ENCODE results near the gene PEAK3.

Gene PEAK3

DNA sequence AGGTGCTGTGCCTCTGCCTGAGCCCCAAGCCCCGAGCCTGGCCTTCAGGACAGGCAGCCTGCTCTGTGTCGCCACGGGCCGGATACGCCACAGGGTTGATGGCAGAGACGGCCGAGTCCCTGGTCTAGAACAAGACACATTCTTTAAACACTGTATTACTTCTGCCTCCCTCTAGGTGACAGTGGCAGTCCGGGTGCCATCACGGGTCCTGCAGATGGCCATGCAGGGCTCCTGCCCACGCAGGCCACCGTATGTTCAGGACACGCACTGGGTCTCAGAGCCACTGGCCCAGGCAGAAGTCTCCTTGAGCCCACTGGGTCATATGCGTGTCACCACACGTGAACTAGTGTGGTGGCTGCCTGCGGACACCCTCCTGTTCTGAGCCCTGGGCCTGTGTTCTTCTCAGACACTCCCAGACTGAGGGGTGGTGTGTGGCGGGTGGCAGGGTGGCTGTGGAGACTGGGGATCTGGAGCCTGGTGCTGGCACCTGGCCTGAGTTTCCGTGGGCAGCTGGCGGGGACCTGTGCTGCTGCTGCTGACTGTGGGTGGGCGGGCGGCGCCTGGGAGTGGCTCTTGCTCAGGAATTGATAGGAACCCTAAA, 50.3 kb downstream of the PEAK3 start:
- no peak for FAIRE-seq
- no peak for TF ChIP-seq POLR2A (IDR thresholded peaks at IDR 0.05; ENCODE audit: low read depth, low read length)
- no peak for DNase-seq (ENCODE audit: insufficient read length, low spot score)

DNA sequence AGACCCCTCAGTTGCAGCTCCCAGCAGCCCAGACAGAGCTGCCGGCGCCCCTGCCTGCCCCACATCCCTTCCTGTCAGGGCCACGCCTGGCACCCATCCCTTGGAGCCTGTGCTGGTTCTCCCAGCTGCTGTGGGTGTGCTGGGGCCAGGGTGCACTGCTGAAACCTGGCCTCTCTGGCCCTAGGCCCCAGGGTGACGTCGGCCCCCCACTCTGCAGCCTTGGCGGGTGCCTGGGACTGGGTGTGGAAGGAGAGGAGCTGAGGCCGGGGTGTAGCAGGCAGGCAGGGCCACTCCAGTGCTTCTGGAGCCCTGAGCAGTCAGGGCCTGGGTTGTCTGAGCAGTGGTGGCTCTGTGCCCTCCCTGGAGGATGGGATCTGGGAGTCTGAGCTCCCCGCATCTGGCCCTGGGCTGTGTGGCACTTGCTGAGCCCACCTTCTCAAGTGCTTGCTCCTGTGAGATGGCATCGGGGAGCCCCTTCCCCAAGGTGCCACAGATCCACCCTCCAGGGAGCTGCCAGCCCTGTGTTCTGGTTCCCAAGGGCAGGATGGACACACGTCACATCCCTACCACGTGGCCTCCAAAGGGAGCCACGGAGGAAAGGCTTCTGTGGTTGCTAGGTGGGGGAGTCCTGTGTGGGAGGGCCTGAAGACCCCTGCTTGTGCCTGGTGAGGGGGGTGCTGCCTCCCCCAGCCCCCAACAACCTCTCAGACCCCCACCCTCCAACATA, 51.0 kb downstream of the PEAK3 start:
- DNase-seq (ENCODE audit: insufficient read length, low spot score), result no peak
- no peak for TF ChIP-seq POLR2A (IDR thresholded peaks at IDR 0.05; ENCODE audit: low read depth, low read length)
- no peak for FAIRE-seq

DNA sequence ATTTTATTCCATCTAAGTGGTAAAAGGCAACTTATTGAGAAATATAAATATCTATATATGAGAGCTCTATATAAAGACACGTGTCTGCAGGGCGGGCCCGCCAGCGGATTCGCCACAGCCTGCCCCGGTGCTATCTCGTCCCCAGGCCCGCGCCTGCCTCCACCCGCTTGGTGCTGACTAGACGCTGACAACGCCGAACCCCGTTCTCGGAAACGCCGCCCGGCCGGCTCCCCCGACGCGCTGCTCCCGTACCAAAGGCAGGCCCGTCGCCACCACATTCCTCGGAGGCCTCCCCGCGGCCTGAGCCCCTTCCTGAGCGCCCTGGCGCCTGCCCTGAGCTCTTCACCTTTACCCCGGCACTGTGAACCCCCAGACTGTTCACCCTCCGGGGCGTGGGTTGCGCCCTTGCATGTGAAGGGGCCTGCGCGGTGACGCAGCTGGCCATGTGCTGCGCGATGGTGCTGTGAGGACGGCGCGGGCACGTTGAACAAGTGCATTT, 51.9 kb downstream of the PEAK3 start:
- FAIRE-seq (no peak), DNase-seq (ENCODE audit: insufficient read length, low spot score) (no peak)
- TF ChIP-seq POLR2A (IDR thresholded peaks at IDR 0.05; ENCODE audit: low read depth, low read length), result no peak

DNA sequence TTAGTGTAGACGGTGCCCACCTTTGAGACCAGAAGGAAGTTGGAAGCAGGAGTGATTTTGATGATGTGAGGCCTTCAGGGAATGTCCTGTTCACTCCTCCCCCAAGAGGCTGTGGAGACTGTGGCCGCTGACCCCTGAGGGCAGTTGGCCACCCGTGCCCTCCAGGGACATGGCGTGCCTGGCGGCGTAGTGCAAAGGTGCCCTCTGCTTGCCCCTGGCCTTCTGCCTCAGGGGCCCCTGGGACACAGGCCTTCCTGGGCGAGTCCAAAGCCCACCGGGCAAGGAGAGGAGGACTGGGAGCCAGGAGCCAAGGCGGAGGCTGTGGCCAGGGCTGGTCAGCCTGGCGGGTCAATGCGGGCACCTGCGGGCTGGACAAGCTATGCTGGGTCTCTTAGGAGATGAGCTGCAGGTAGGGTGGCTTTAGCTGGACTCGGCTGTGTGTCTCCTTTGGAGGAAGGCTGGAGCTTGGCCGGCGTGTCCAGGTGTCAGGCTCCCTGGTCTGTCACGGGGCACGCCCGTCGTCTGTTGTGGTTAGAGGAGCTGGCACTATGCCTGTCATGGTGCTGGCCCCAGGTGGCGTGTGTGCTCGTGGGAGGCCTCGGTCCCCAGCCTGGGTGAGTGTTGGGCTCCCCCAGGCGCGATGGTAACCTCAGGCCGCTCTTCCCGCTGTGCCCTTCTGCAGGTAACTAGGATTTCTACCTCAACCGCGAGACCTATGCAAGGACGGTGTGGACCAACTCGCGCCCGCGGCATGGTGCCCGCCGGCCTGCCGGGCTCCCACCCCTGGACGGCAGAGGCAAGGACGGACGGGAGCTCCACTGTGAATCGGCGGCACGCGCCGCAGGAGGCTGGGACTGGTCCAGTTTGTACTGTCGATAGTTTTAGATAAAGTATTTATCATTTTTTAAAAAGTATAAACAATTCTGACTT, 52.6 kb downstream of the PEAK3 start:
- no peak for FAIRE-seq
- DNase-seq (ENCODE audit: insufficient read length, low spot score), result no peak
- TF ChIP-seq POLR2A (IDR thresholded peaks at IDR 0.05; ENCODE audit: low read depth, low read length), result no peak

DNA sequence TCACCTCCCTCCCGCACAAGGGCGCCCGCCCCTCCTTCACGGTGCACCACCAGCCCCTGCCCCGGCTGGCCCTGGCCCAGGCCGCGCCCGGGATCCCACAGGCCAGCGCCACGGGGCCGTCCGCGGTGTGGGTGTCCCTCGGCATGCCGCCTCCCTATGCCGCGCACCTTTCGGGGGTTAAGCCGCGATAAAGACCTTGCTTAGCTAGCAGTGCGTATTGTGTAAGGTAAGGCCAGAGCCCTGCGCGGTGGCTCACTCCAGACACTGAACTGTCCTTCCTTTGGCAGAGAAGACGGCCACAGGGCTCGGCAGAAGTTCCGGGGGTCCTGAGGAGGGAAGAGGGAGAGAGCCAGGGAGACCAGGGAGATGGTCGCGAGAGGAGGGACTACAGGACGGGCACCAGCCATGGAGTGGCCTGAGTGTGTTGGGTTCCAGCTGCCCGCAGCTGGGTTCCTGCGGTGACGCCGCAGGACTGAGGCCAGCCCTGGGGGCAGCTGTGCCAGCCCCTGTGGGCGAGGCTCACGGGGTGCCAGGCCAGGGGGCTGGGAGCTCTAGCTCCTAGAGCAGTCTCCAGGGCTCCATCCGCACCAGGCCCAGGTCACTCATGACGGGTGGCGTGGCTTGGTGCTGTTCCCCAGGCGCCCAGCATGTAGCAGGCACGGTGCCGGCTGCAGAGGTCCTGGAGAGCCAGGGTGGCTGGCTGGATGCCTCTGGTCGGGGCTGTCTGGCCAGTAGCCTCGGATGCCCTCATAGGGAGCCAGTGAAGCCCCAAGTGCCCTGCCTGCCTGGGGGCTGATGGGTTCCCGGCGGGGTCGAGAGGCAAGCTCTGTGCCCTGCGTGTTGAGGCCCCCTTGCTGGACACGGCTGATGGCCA, 53.6 kb downstream of the PEAK3 start:
- FAIRE-seq, result no peak
- DNase-seq (ENCODE audit: insufficient read length, low spot score), result no peak
- no peak for TF ChIP-seq POLR2A (IDR thresholded peaks at IDR 0.05; ENCODE audit: low read depth, low read length)

DNA sequence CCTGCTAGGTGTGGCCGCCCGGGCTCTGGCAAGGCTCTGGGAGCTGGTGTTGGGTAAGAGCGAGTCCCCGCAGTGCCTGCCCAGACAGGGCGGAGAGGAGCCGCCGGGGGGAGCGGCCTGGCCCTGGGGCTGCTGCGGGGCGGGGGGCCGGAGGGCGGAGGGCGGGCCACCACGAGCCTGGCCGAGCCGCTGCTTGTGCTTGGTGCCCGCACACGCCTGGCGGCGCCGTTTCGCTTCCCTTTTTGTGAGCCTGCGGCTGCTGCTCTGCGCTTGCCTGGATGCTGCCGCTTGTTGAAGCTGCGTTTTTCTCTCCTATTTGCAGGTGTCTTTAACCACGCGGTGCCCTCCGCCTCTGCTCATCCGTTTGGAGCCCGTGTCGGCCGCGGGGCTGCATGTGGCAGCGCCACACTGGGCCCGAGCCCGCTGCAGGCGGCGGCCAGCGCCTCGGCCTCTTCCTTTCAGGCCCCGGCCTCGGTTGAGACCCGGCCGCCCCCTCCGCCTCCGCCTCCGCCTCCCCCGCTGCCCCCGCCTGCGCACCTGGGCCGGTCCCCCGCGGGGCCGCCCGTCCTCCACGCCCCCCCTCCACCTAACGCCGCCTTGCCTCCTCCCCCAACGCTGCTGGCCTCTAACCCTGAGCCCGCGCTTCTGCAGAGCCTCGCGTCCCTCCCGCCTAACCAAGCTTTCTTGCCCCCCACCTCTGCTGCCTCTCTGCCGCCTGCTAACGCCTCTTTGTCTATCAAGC, 54.4 kb downstream of the PEAK3 start:
- no peak for TF ChIP-seq POLR2A (IDR thresholded peaks at IDR 0.05; ENCODE audit: low read depth, low read length)
- FAIRE-seq (no peak), DNase-seq (ENCODE audit: insufficient read length, low spot score) (no peak)

DNA sequence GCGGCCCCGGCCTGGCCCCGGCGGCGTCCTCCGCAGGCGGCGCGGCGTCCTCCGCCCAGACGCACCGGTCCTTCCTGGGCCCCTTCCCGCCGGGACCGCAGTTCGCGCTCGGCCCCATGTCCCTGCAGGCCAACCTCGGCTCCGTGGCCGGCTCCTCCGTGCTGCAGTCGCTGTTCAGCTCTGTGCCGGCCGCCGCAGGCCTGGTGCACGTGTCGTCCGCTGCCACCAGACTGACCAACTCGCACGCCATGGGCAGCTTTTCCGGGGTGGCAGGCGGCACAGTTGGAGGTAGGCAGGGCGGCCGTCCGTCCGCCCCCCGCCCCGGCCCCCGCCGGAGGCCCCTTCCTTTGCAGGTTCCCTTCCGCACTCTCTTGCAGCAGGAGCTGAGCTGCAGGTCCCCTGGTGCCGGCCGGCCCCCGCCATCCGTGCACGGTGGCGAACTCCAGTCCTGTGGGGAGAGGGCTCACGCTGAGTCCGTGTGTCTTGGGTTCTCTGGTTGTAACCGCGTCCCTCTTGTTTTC, 55.1 kb downstream of the PEAK3 start:
- no peak for TF ChIP-seq POLR2A (IDR thresholded peaks at IDR 0.05; ENCODE audit: low read depth, low read length)
- no peak for FAIRE-seq
- no peak for DNase-seq (ENCODE audit: insufficient read length, low spot score)

DNA sequence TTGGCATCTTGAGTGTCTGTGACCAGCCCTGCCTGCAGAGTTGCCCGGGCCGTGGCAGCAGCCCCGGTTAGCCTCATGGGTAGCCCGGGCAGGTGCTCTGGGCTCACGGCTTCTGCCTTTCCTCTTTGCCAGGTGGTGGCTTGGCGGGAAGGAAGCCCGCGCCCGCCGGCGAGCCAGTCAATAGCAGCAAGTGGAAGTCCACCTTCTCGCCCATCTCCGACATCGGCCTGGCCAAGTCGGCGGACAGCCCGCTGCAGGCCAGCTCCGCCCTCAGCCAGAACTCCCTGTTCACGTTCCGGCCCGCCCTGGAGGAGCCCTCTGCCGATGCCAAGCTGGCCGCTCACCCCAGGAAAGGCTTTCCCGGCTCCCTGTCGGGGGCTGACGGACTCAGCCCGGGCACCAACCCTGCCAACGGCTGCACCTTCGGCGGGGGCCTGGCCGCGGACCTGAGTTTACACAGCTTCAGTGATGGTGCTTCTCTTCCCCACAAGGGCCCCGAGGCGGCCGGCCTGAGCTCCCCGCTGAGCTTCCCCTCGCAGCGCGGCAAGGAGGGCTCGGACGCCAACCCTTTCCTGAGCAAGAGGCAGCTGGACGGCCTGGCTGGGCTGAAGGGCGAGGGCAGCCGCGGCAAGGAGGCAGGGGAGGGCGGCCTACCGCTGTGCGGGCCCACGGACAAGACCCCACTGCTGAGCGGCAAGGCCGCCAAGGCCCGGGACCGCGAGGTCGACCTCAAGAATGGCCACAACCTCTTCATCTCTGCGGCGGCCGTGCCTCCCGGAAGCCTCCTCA, 55.7 kb downstream of the PEAK3 start:
- TF ChIP-seq POLR2A (IDR thresholded peaks at IDR 0.05; ENCODE audit: low read depth, low read length), result no peak
- FAIRE-seq (no peak), DNase-seq (ENCODE audit: insufficient read length, low spot score) (no peak)

DNA sequence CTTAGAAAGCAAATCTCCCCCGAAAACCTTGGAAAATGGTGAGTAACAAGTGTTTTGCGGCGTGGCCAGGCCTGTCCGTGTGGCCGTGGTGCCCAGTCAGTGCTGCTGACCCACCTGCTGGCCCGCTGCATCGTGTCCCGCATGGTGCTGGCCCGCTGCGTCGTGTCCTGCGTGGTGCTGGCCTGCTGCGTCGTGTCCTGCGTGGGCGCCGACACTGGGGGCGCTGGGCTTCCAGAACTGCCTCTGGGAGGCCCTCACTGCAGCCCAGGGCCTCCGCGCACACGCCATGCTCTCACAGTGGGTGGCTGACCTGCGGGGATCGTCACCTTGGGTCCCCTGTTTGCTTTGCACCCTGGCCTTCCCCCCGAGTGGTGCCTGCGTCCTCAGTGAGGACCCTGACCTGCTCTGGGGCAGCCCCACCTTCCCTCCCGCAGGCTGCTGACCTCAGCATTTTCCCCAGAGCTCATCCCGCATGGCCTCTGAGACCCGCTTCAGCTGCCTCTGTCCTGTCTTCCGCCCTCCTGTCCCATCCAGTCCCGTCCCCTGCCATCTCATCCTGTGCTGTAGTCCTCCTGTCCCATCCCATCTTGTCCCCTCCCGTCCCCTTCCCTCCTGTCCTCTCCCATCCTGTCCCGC, 56.4 kb downstream of the PEAK3 start:
- no peak for TF ChIP-seq POLR2A (IDR thresholded peaks at IDR 0.05; ENCODE audit: low read depth, low read length)
- DNase-seq (ENCODE audit: insufficient read length, low spot score), result no peak
- no peak for FAIRE-seq

DNA sequence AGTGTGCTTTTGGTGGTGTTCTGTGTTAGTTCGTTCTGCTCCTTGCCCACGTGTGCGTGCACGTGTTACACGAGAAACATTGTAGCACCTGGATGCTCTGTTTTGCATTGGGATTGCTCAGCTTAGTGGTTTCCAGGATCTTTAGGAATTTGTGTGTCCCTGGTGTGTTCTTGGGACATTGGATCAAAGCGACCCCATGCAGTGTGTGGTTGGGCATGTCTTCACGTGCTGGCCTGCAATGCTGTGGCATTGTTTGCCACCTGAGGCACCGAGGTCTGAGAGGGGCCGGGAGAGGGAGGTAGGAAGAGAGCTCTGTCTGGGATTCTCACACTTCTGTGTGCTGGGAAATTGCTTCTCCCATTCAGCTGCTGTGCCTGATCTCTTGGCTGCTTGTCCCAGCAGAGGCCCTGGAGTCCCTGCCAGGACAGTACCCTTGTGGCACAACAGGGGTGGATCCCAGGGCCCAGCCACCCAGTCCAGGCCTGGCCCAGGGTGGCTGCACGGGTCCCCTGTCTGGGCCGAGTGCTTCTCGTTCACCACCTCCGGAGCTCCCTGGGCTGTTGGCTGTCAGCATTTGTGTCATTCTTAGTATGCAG, 57.1 kb downstream of the PEAK3 start:
- TF ChIP-seq POLR2A (IDR thresholded peaks at IDR 0.05; ENCODE audit: low read depth, low read length), result no peak
- FAIRE-seq (no peak), DNase-seq (ENCODE audit: insufficient read length, low spot score) (no peak)

Measured in H54 (cell line).